K562 (cell line): ENCODE measurements around the gene TASP1.
"Not testable (repeated sequence)": the region's sequence is repeated elsewhere in the genome, so short reads cannot be mapped to it uniquely, and the experiment has no call there.

Source experiments
- CEBPB ChIP-seq: fragments of 450-650 bp; IDR thresholded peaks from 2 replicates; pipeline ENCODE4 v1.6.1; 2016; ENCODE audit warnings: missing genetic modification characterization, missing compliant biosample characterization
- CREB1 ChIP-seq, 2 experiments: sonication (generic) in 1 of 2; formaldehyde crosslinking in 1 of 2; IDR thresholded peaks; 2 replicates each; pipeline versions ENCODE4 v1.6.1 to v1.8.0; 2012 to 2022; ENCODE audit warnings: inconsistent platforms in 1 of 2, mild to moderate bottlenecking in 1 of 2, missing genetic modification reagents in 1 of 2, moderate library complexity in 1 of 2
- CTCF ChIP-seq, 3 experiments: IDR thresholded peaks in 2 of 3; conservative IDR thresholded peaks in 1 of 3; 2 replicates each; pipeline ENCODE4 v1.5.1; 2011 to 2012; ENCODE audit warnings: low read length in 3 of 3, mild to moderate bottlenecking in 3 of 3, control low read depth in 2 of 3, improper control_type of control experiment in 1 of 3, inconsistent platforms in 1 of 3, low read depth in 1 of 3, mixed read lengths in 1 of 3, moderate library complexity in 1 of 3; ENCODE audit not compliant: insufficient read depth in 2 of 3
- E2F4 ChIP-seq: sonication (generic); formaldehyde crosslinking; IDR thresholded peaks from 2 replicates; pipeline ENCODE4 v1.8.0; 2022; ENCODE audit warnings: mild to moderate bottlenecking, low read depth, missing genetic modification reagents
- HDGF ChIP-seq: fragments of 450-650 bp; IDR thresholded peaks from 2 replicates; pipeline ENCODE4 v1.6.1; 2016
- KLF1 ChIP-seq: fragments of 450-650 bp; IDR thresholded peaks from 2 replicates; pipeline ENCODE4 v1.6.1; 2016; ENCODE audit warnings: missing genetic modification characterization, missing compliant biosample characterization
- KLF10 ChIP-seq: fragments of 250-450 bp; sonication (Bioruptor Pico); IDR thresholded peaks from 2 replicates; pipeline ENCODE4 v1.6.1; 2021; ENCODE audit warnings: matching md5 sums
- MLX ChIP-seq, 2 experiments: fragments of 450-650 bp in 1 of 2; sonication (generic) in 1 of 2; formaldehyde crosslinking; conservative IDR thresholded peaks; 2 replicates each; pipeline versions ENCODE4 v1.4.0 to v1.8.1; 2020 to 2022; ENCODE audit warnings: mild to moderate bottlenecking in 1 of 2, missing genetic modification reagents in 1 of 2
- MYC ChIP-seq, 2 experiments: fragments of 250-450 bp in 1 of 2; sonication (Bioruptor Pico) in 1 of 2; IDR thresholded peaks; 2 replicates each; pipeline versions ENCODE4 v1.5.1 to v1.6.1; 2012 to 2021; ENCODE audit warnings: low read depth in 2 of 2, borderline replicate concordance in 1 of 2, improper control_type of control experiment in 1 of 2, low read length in 1 of 2, mild to moderate bottlenecking in 1 of 2, moderate library complexity in 1 of 2
- NFRKB ChIP-seq: fragments of 450-650 bp; IDR thresholded peaks from 2 replicates; pipeline ENCODE4 v1.6.1; 2016; ENCODE audit warnings: low read depth
- NR2C1 ChIP-seq, 2 experiments: fragments of 450-650 bp; IDR thresholded peaks; 2 replicates each; pipeline ENCODE4 v1.6.1; 2017; ENCODE audit warnings: mild to moderate bottlenecking in 2 of 2, antibody characterized with exemption in 1 of 2, inconsistent platforms in 1 of 2, missing compliant biosample characterization in 1 of 2, missing genetic modification characterization in 1 of 2
- POLR2AphosphoS5 ChIP-seq: IDR thresholded peaks from 2 replicates; pipeline ENCODE4 v1.6.1; 2011; ENCODE audit warnings: mild to moderate bottlenecking, low read depth, low read length, moderate library complexity; ENCODE audit not compliant: control insufficient read depth, insufficient read depth
- SETDB1 ChIP-seq: IDR thresholded peaks from one replicate; pipeline ENCODE4 v1.6.1; 2012; ENCODE audit warnings: low read length, control low read depth, inconsistent platforms
- ZNF717 ChIP-seq: fragments of 250-450 bp; sonication (Bioruptor Pico); IDR thresholded peaks from 2 replicates; pipeline ENCODE4 v1.5.0; 2021

GRCh38 chr20:13358936-13359335 lies 279.8 kb downstream of the TASP1 start:
- TF ChIP-seq MLX (CRISPR knock-in tag; conservative IDR thresholded peaks at IDR 0.05); CEBPB (tag); KLF10 (CRISPR knock-in tag); CREB1 (IDR thresholded peaks at IDR 0.05); CREB1 (CRISPR knock-in tag; IDR thresholded peaks at IDR 0.05); CTCF (IDR thresholded peaks at IDR 0.05 in 2 of 3, conservative IDR thresholded peaks at IDR 0.05 in 1 of 3; ENCODE audit: insufficient read depth in 2 of 3, low read depth in 1 of 3, low read length in 3 of 3); MYC (IDR thresholded peaks at IDR 0.05; ENCODE audit: low read depth, low read length); MYC (CRISPR knock-in tag; IDR thresholded peaks at IDR 0.05; ENCODE audit: borderline replicate concordance, low read depth); NFRKB; POLR2AphosphoS5; KLF1 (tag); NR2C1 (IDR thresholded peaks at IDR 0.05); NR2C1 (tag; IDR thresholded peaks at IDR 0.05); E2F4 (CRISPR knock-in tag); ZNF717 (CRISPR knock-in tag); HDGF; SETDB1: not testable (repeated sequence)
